Spleen (tissue), 7 donors: Measurements from ENCODE around the gene RNF26.
A peak's percentile ranks its signal among the peaks of the same experiment; 100 is the strongest.

Source experiments
- CTCF ChIP-seq, 11 experiments: fragments of 200-600 bp in 7 of 11; fragments of 450-650 bp in 4 of 11; sonication (generic) in 4 of 11; IDR thresholded peaks in 8 of 11; conservative IDR thresholded peaks in 3 of 11; 1 replicate in 7 of 11; 2 replicates in 4 of 11; pipeline versions ENCODE4 v1.4.0 to v1.8.0; 2016 to 2021; ENCODE audit warnings: antibody characterized with exemption in 11 of 11, inconsistent platforms in 4 of 11, mild to moderate bottlenecking in 1 of 11
- POLR2A ChIP-seq, 3 donors: fragments of 450-650 bp; IDR thresholded peaks; one replicate each; pipeline ENCODE4 v1.5.1; 2017; ENCODE audit warnings: antibody characterized with exemption in 3 of 3, mild to moderate bottlenecking in 1 of 3
- POLR2AphosphoS5 ChIP-seq, 3 donors: sonication (generic); formaldehyde crosslinking; IDR thresholded peaks; one replicate each; pipeline ENCODE4 v1.5.1; 2017; ENCODE audit warnings: antibody characterized with exemption in 3 of 3
- donor health status: DM: no; HTN: no; CAD: no; lungs with moderate emphysema.
- donor health status: DM: no; HTN: no; CAD: no.
- donor health status: DM: no; HTN: no; CAD: no.

GRCh38 chr11:119373921-119374631 lies 39.7 kb downstream of the RNF26 start:
- TF ChIP-seq CTCF (IDR thresholded peaks at IDR 0.05 in 8 of 11, conservative IDR thresholded peaks at IDR 0.05 in 3 of 11): peak; percentile 37 to 85 (median 68)
- TF ChIP-seq POLR2A (IDR thresholded peaks at IDR 0.05): no peak
- no peak for TF ChIP-seq POLR2AphosphoS5 (IDR thresholded peaks at IDR 0.05)
